Endometrium (tissue), 2 donors: ENCODE results near the gene ADD1.
"Not testable (repeated sequence)": the region's sequence is repeated elsewhere in the genome, so short reads cannot be mapped to it uniquely, and the experiment has no call there.

Experiments used
- FAIRE-seq: peaks from 2 replicates; lab custom pipeline; 2012; peaks lifted over from hg19 to GRCh38; lab: Jason Lieb, UNC
- donor health status: control.
- donor health status: control.

Gene ADD1

GRCh38 chr4:2922453-2923101, 78.9 kb downstream of the ADD1 start:
- FAIRE-seq: not testable (repeated sequence)

GRCh38 chr4:2923141-2923551, 79.5 kb downstream of the ADD1 start:
- FAIRE-seq: no peak

GRCh38 chr4:2923668-2924173, 80.1 kb downstream of the ADD1 start:
- no peak for FAIRE-seq

- FAIRE-seq: no peak
These were observed 80.6 kb downstream of the ADD1 start for GRCh38 chr4:2924286-2924685.

GRCh38 chr4:2924765-2925301, 81.2 kb downstream of the ADD1 start:
- FAIRE-seq: no peak

- no peak for FAIRE-seq
These were observed 81.9 kb downstream of the ADD1 start for GRCh38 chr4:2925496-2925895.

GRCh38 chr4:2925931-2926860, 82.6 kb downstream of the ADD1 start:
- no peak for FAIRE-seq

- no peak for FAIRE-seq
These were observed 83.5 kb downstream of the ADD1 start for GRCh38 chr4:2927016-2927695.

GRCh38 chr4:2927696-2928075, 84.0 kb downstream of the ADD1 start:
- FAIRE-seq: no peak

GRCh38 chr4:2928242-2929176, 84.9 kb downstream of the ADD1 start:
- FAIRE-seq: no peak

GRCh38 chr4:2929469-2929868, 85.8 kb downstream of the ADD1 start:
- FAIRE-seq: no peak

GRCh38 chr4:2930135-2930757, 86.6 kb downstream of the ADD1 start:
- no peak for FAIRE-seq

- FAIRE-seq: no peak
These were observed 87.3 kb downstream of the ADD1 start for GRCh38 chr4:2930758-2931511.

- no peak for FAIRE-seq
These were observed 88.1 kb downstream of the ADD1 start for GRCh38 chr4:2931512-2932301.

- FAIRE-seq: no peak
These were observed 88.8 kb downstream of the ADD1 start for GRCh38 chr4:2932321-2932950.

GRCh38 chr4:2932951-2933565, 89.4 kb downstream of the ADD1 start:
- no peak for FAIRE-seq

GRCh38 chr4:2933566-2934076, 90.0 kb downstream of the ADD1 start:
- FAIRE-seq: no peak
